ENCODE measurements around the gene L3MBTL1.

The L3MBTL1 gene

GRCh38 chr20:43507150-43508080, at the start of gene L3MBTL1:
Gene L3MBTL1 (plus strand): TSS chr20:43507697. CDS start chr20:43513504, 5,807 bp downstream.
- in situ Hi-C loops (cut with MboI; ENCODE audit: low sequenced_read_pairs): no loop called here

- in situ Hi-C loops (cut with MboI; ENCODE audit: low sequenced_read_pairs): no loop called here
Measured at GRCh38 chr20:43458422-43458924, 49.0 kb upstream of the L3MBTL1 start.

GRCh38 chr20:43459022-43459942, 48.2 kb upstream of the L3MBTL1 start:
- in situ Hi-C loops (cut with MboI; ENCODE audit: low sequenced_read_pairs): no loop called here

- in situ Hi-C loops (cut with MboI; ENCODE audit: low sequenced_read_pairs): no loop called here
Measured at GRCh38 chr20:43460172-43460829, 47.2 kb upstream of the L3MBTL1 start.

GRCh38 chr20:43460830-43461200, 46.7 kb upstream of the L3MBTL1 start:
- in situ Hi-C loops (cut with MboI; ENCODE audit: low sequenced_read_pairs): no loop called here

- in situ Hi-C loops (cut with MboI; ENCODE audit: low sequenced_read_pairs): no loop called here
Measured at GRCh38 chr20:43461894-43462659, 45.4 kb upstream of the L3MBTL1 start.

GRCh38 chr20:43462660-43463526, 44.6 kb upstream of the L3MBTL1 start:
- in situ Hi-C loops (cut with MboI; ENCODE audit: low sequenced_read_pairs): no loop called here

GRCh38 chr20:43463527-43464218, 43.8 kb upstream of the L3MBTL1 start:
- in situ Hi-C loops (cut with MboI; ENCODE audit: low sequenced_read_pairs): no loop called here

- in situ Hi-C loops (cut with MboI; ENCODE audit: low sequenced_read_pairs): no loop called here
Measured at GRCh38 chr20:43464219-43464790, 43.2 kb upstream of the L3MBTL1 start.

- in situ Hi-C loops (cut with MboI; ENCODE audit: low sequenced_read_pairs): no loop called here
Measured at GRCh38 chr20:43465625-43465943, 41.9 kb upstream of the L3MBTL1 start.

GRCh38 chr20:43467589-43467988, 39.9 kb upstream of the L3MBTL1 start:
- in situ Hi-C loops (cut with MboI; ENCODE audit: low sequenced_read_pairs): no loop called here

GRCh38 chr20:43472671-43473380, 34.7 kb upstream of the L3MBTL1 start:
- in situ Hi-C loops (cut with MboI; ENCODE audit: low sequenced_read_pairs): no loop called here

- in situ Hi-C loops (cut with MboI; ENCODE audit: low sequenced_read_pairs): no loop called here
Measured at GRCh38 chr20:43473381-43473704, 34.2 kb upstream of the L3MBTL1 start.

- in situ Hi-C loops (cut with MboI; ENCODE audit: low sequenced_read_pairs): no loop called here
Measured at GRCh38 chr20:43477193-43477592, 30.3 kb upstream of the L3MBTL1 start.

- in situ Hi-C loops (cut with MboI; ENCODE audit: low sequenced_read_pairs): no loop called here
Measured at GRCh38 chr20:43477619-43478018, 29.9 kb upstream of the L3MBTL1 start.

GRCh38 chr20:43490038-43490437, 17.5 kb upstream of the L3MBTL1 start:
- in situ Hi-C loops (cut with MboI; ENCODE audit: low sequenced_read_pairs): no loop called here

GRCh38 chr20:43492101-43492500, 15.4 kb upstream of the L3MBTL1 start:
- in situ Hi-C loops (cut with MboI; ENCODE audit: low sequenced_read_pairs): no loop called here

GRCh38 chr20:43495388-43495787, 12.1 kb upstream of the L3MBTL1 start:
- in situ Hi-C loops (cut with MboI; ENCODE audit: low sequenced_read_pairs): no loop called here

Data from HL-60/S4 (cell line).